ENCODE data around the gene TFF3. TPM values are rescaled to one million over a fixed set of nuclear protein-coding genes. Genes with fewer than 3 reads are reported as not detected.

Gene TFF3
- total and polyA plus RNA-seq, 2 of the 13 experiments (the other 11 are each of a cell fraction or from before 2014, with no cell fraction given), result 14.2 to 26.9 TPM

DNA sequence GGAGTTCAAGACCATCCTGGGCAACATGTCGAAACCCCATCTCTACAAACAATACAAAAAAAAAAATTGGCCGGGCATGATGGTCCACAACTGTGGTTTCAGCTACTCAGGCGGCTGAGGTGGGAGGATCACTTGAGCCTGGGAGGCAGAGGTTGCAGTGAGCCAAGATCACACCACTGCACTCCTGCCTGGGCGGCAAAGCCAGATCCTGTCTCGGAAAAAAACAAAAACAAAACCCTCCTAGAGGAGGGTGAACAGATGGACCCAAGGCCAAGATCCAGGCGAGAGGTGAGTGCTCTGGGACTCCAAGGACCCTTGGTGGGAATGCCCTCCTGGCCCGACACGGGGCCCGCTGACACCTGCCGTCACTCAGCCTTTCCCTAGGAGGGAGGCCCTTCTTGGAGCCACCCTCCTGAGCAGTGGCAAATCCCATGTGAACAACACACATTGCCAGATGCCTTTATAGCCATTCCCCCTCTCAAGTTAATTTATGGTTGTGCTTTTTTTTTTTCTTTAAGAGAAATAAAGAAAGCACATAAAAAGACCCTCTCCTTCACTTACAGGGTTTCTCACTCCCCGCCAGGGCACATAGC is 35.2 kb upstream of the TFF3 start:
- DNase-seq (ENCODE audit: low spot score), result no peak
- in situ Hi-C loops (cut with HindIII; ENCODE audit: extremely low pct_ligation_motif_present, low pct_unique_long_range_greater_than_20kb), result no loop called here
- H3K9ac ChIP-seq (ENCODE audit: insufficient read depth, low read depth, low read length), result no peak overlapping the region
- FAIRE-seq, result no peak
- peak overlapping the region in 1 of 3 experiments; percentile 5; a peak in 1 of 6 replicates for H3K4me3 ChIP-seq (replicated peaks in 1 of 3; ENCODE audit: insufficient read depth in 1 of 3, low read depth in 2 of 3, low read length in 3 of 3)
- WGBS (ENCODE audit: low lambda C conversion rate), result 16% methylated on average over 10 of the region's 11 CpGs
- H2AFZ ChIP-seq (ENCODE audit: low read length), result no peak overlapping the region
- peaks cover 0 to 16% of the 10 kb centered on the region in 2 experiments; a peak in 1 of 5 replicates for H3K27me3 ChIP-seq (ENCODE audit: control insufficient read depth in 1 of 2, insufficient read depth in 2 of 2, low read length in 2 of 2)
- intact Hi-C loops (cut with micrococcal nuclease; ENCODE audit: unreplicated experiment), result no loop called here
- ATAC-seq, result peak; percentile 41
- peak overlapping the region; percentile 21; the same call in 1 of the 2 replicates for H3K4me2 ChIP-seq (ENCODE audit: low read depth, low read length)
- BruUV-seq (replicated peaks), result no TSS peak
- H3K36me3 ChIP-seq (replicated peaks in 1 of 2; ENCODE audit: control insufficient read depth in 1 of 2, insufficient read depth in 2 of 2, low read length in 2 of 2), result no peaks in the 10 kb centered on the region
- H3K27ac ChIP-seq (ENCODE audit: extremely low read length, insufficient read depth, low read length), result no peak overlapping the region
- TF ChIP-seq SAP130 (CRISPR knock-in tag; IDR thresholded peaks at IDR 0.05; ENCODE audit: low read depth), result no peak
- no peak for TF ChIP-seq CBX1 (IDR thresholded peaks at IDR 0.05; ENCODE audit: low read depth)
- no peak for TF ChIP-seq ZNF609 (CRISPR knock-in tag; IDR thresholded peaks at IDR 0.05; ENCODE audit: borderline replicate concordance)
- TF ChIP-seq NFATC3 (CRISPR knock-in tag; IDR thresholded peaks at IDR 0.05), result no peak
- no peak for TF ChIP-seq RFX1 (IDR thresholded peaks at IDR 0.05)
- no peak for TF ChIP-seq ZFP62 (CRISPR knock-in tag; IDR thresholded peaks at IDR 0.05)
- TF ChIP-seq YEATS4 (CRISPR knock-in tag; IDR thresholded peaks at IDR 0.05; ENCODE audit: borderline replicate concordance), result no peak
- TF ChIP-seq CCDC6 (CRISPR knock-in tag; IDR thresholded peaks at IDR 0.05), result no peak
- TF ChIP-seq, protein P1, sequence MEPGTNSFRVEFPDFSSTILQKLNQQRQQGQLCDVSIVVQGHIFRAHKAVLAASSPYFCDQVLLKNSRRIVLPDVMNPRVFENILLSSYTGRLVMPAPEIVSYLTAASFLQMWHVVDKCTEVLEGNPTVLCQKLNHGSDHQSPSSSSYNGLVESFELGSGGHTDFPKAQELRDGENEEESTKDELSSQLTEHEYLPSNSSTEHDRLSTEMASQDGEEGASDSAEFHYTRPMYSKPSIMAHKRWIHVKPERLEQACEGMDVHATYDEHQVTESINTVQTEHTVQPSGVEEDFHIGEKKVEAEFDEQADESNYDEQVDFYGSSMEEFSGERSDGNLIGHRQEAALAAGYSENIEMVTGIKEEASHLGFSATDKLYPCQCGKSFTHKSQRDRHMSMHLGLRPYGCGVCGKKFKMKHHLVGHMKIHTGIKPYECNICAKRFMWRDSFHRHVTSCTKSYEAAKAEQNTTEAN (CRISPR knock-in tag; conservative IDR thresholded peaks at IDR 0.05), result no peak
- TF ChIP-seq ZNF12 (CRISPR knock-in tag; IDR thresholded peaks at IDR 0.05), result no peak
- TF ChIP-seq, protein P2, sequence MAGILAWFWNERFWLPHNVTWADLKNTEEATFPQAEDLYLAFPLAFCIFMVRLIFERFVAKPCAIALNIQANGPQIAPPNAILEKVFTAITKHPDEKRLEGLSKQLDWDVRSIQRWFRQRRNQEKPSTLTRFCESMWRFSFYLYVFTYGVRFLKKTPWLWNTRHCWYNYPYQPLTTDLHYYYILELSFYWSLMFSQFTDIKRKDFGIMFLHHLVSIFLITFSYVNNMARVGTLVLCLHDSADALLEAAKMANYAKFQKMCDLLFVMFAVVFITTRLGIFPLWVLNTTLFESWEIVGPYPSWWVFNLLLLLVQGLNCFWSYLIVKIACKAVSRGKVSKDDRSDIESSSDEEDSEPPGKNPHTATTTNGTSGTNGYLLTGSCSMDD (CRISPR knock-in tag; IDR thresholded peaks at IDR 0.05), result no peak
- no peak for TF ChIP-seq U2AF1 (optimal IDR thresholded peaks at IDR 0.05; ENCODE audit: low read depth, low read length)
- TF ChIP-seq GZF1 (CRISPR knock-in tag; IDR thresholded peaks at IDR 0.05), result no peak
- no peak for TF ChIP-seq STAT5B (CRISPR knock-in tag; IDR thresholded peaks at IDR 0.05)
- H3K79me2 ChIP-seq (ENCODE audit: insufficient read depth, low read length), result no peaks in the 10 kb centered on the region
- H3K9me3 ChIP-seq (ENCODE audit: low read length), result no peaks in the 10 kb centered on the region
- H3K4me1 ChIP-seq (ENCODE audit: insufficient read depth, low read length), result peaks cover 16% of the 10 kb centered on the region
- ChIA-PET CTCF (ENCODE audit: low intra/inter-chr PET ratio, low total read pairs) (no interaction called here), POLR2A (no interaction called here)
- H4K20me1 ChIP-seq (ENCODE audit: insufficient read depth, low read length), result no peaks in the 10 kb centered on the region
